HG02571 (cell line): Measurements from ENCODE around the gene ASB6.
"Not testable (repeated sequence)": the region's sequence is repeated elsewhere in the genome, so short reads cannot be mapped to it uniquely, and the experiment has no call there.

Experiments
- ATAC-seq: cut with Tn5 transposase; IDR thresholded peaks from one replicate; pipeline ENCODE4 v1.9.1; 2021; ENCODE audit warnings: mild to moderate bottlenecking, moderate library complexity; ENCODE audit not compliant: unreplicated experiment

Gene ASB6

DNA sequence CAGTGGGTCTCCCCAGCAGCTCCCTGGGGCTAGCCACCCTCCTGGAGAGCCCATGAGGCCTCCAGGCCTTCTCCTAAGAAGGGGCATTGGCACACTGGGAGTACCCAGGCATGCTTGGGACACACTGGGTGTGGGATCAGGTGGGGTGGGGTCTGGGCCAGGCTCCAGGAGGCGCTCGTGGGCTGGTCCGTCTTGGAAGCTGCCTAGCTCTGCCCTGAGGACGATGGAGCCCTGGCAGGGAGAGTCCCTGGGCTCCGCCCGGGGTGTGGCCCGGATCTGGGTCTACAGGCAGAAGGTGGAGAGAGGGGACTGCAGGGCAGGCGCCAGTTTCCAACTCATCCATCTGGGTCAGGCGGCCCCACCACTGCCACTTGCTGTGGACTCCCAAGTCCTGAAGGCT, 25.9 kb upstream of the ASB6 start:
- ATAC-seq, result no peak

DNA sequence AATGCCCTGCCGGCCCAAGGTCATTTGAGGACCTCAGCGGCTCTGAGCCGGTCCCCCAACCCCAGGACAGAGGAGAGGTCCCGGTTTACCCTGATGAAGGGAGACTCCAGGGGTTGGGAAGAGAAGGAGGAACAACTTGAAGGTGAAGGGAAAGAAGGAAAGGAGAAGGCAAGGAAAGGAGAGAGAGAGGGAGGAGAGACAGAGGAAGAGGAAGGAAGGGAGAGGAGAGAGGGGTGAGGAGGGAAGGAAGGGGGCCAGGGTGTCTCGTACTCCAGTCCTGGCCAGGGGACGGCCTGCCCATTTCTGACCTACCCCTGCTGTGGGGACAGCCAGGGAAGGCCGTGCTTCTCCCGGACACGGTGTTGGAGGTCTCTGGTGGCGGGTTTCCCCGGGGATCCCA, 25.4 kb upstream of the ASB6 start:
- no peak for ATAC-seq

DNA sequence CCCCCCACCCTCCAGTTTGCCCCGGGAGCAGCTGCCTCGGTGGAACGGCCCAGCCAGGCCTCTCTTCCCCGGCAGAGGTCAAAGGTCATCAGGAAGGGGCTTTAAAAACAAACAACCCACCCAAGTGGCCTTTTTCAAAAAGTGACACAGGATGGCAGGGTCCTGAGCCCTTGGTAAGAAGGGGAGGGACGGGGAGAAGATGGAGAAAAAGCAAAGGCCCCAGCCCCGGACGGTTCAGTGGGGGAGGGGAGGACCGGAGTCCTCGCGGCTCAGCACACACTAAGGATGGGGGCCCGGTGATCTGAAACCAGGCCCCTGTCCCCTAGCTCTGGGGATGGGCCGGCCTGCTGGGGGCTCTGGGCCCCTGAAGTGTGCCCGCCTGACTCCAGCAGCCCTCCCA, 24.6 kb upstream of the ASB6 start:
- no peak for ATAC-seq

DNA sequence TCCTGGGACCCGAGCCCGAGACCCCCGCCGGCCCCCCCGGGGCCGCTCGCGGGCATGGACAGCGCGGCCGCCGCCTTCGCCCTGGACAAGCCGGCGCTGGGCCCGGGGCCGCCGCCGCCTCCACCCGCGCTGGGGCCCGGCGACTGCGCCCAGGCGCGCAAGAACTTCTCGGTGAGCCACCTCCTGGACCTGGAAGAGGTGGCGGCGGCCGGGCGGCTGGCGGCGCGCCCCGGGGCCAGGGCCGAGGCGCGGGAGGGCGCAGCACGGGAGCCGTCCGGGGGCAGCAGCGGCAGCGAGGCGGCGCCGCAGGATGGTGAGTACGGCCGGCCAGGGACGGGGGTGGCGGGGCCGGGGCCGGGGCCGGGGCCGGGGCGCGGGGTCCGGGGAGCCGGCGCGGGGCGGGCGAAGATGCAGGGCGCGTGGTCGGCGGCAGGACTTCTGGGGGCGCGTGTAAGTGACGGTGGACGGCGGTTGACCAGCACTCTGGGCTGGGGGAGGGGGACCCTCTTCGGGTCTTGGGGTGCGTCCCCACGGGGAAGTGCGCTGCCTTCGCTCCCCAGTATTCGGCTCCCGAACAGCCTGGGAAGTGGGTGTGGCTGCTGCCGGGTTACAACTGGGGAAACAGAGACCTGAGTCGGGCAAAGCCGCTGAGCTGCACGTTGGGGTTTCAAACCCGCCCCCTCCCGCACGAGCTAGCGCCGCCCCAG, 24.0 kb upstream of the ASB6 start:
- no peak for ATAC-seq

DNA sequence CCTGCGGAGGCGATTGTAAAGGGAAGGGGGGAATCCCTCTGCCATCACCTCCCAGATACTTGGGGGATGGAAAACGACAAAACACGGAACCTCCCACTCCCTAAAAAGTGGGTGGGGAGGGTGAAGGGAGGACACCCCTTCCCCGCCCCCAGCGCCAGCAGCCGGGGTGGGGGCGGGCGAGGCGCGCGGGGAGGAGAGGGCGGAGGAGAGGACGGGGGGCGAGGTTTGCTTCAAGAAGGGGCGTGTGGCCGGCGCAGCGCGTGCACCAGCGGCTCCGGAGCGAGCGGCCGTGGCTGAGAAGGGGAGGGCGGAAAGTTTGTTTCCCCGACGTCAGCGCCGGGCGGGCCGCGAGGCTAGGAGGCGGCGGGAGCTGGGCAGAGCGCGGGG, 23.4 kb upstream of the ASB6 start, which contains the start of gene PRRX2:
TSS of gene PRRX2 (plus strand) at position 259 of the 387 bp plus-strand sequence. CDS start 221 bp downstream, outside the sequence.
- no peak for ATAC-seq

DNA sequence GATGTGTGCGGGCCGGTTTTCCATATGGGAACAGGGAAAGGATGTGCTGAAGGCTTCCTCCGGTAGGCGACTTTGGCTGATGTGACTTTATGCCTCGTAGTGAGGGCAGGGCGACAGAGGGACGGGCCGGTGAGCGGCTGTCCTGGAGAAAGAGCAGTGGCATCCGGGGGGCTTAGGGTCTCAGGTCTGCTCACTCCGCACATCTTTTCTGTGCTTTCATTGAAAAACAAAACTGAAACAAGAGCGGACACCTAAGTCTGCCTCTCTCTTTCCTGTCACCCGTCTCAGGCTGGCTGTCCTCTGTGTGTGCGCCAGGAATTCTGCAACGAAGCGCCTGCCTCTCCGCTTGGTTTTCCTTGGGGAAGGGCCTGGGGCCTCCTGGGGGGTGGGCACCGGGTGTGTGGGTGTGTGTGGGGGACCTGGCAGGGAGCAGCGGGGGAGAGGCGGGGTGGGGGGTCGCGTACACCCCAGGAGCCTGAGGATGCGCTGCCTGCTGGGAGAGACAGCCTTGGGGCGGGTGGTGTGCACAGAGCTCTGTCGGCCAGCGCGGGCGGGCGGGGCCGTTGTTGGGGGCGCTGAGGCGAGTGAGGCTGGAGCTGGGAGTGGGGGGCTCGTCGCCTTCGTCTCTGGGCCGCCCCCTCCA, 22.9 kb upstream of the ASB6 start:
- no peak for ATAC-seq

DNA sequence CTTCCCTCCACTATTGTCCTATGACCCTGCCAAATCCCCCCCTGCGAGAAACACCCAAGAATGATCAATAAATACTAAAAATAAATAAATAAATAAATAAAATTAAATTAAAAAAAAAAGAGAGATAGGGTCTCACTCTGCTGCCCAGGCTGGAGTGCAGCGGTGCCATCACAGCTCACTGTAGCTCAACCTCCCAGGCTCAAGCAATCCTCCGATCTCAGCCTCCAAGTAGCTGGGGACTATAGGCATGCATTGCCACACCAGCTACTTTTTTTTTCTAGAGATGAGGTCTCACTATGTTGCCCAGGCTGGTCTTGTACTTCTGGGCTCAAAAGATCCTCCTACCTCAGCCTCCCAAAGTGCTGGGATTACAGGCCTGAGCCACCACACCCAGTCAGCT, 20.3 kb upstream of the ASB6 start:
- not testable (repeated sequence) for ATAC-seq

DNA sequence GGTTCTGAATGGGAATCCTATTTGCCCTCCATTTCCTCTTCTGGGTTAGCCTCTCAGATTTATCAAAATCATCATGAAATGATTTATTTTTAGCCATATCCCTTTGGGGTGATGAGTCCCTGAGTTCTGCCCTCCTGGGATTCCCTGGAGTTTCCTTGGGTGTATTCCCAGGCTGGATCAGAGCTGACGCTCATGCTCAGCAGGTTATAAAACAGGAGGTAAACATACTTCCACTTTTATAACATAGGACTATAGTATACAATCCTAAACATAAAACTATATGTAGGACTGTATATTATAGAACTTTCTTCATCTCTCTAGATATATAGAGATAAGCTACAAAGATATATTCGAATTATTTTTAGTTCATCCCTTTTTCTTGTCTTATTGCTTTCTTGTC, 19.1 kb upstream of the ASB6 start:
- ATAC-seq, result no peak

DNA sequence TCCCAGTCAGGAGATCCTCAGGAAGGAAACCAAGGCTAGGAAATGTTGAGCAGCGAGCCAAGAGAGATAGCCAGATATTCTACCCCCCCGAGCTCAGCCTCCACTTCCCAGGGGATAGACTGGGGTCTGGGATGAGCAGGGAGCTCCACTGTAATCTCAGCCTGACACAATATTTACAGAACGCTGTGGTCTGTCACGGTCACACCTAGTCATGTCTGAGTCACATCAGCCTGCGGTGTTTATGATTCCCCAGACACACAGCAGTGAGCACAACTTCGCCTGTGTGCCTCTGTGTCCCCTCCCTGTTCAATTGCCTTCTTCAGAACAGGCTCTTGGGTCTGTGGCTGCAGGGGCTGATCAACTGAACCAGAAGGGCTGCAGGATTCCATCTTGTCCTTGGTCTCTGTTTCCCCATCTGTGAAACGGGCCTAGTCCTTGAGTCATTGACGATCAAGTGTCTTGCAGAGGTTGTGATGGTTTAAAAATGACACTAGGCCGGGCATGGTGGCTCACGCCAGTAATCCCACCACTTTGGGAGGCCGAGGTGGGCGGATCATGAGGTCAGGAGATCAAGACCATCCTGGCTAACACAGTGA, 14.9 kb upstream of the ASB6 start:
- ATAC-seq, result no peak

DNA sequence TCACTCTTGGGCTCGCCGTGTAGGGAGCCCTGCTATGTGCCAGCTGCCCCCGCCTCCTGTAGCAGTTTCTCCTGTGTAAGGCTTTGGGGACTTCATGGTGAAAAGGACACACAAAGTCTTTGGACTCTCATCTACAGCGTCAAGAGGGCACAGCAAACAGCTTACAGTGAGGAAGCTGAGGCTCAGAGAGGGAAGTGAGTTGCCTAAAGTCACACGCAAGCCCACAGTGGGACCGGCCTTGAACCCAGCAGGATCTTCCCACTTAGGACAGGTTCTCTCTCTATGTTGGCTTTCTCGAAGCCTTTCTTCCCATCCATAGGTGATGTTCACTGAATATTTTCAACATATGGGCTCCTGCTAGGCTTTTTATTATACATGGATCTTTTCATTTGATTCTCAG, 13.7 kb upstream of the ASB6 start:
- no peak for ATAC-seq

DNA sequence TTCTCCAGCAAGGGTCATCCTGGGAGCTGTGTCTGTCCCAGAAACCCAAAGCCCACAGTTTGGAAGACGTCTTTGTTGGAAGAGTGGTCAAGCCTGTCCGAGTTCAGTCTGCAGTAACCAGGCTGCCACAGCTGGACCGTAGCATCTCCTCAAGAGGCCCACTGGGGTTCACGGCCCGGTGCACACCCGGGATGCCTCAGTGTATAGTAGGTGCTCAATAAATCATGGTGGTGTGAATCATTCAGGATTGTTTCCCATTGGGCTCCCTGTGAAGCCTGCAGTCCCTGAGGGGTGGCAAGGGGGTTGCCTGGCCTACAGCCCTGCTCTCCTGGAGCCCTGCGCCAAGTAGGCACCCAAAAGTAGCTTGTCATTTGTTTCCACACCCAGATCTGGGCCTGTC, 13.2 kb upstream of the ASB6 start:
- ATAC-seq, result no peak

DNA sequence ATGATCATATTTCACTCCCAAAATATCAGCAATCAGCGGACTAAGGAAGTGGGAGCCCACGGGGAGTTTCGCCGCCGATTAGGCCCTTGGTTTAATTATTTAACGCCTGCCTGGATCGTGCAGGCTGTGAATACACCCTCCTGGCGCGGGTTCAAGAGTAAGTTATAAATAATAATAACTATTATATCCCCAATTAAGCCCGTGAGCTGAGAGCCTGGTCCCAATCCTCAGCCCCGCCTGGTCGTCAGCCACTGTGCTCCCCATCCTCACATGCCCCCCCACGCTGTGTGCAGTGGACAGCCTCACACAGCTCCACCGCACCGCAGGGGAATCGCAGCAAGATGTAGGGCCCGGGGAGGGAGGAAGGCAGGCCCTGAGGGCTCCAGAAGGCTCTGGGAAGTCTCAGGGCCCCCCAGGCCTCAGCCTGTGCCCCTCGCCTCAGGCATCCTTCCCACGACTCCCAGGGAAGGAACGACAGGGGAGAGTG, 12.6 kb upstream of the ASB6 start:
- ATAC-seq, result no peak

DNA sequence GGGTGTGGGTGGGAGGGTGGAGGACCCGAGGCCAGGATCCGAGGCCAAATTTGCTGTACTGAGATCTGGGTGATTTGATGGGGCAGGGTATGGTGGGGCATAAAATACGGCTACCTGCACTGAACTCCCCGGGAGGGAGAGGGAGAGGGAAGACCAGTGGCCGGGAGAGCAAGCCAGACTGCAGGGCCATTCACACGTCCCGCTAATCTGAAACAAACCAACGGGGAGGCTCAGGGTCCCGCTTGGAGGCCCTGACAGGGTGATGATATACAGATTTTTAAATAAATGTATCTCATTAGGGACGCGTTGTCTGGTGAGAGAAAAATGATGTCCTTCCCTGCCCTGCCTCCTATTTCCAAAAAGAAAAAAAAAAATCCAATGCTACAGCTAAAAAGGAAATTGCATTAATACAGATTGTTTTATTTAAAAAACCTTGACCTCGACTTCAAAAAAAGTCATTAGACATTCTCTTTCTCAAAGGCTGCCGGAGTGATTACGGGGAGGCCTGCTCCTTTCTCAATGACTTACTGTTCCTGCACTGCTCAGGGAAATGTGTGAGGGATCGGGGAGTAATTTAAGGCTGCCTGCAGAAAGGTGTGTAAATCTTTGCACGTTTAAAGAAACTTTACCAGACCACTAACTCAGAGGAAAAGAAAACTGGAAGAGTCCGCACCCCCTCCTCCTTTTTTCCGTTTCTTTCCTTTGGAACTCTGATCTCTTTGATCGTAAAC, 12.0 kb upstream of the ASB6 start:
- ATAC-seq, result no peak

DNA sequence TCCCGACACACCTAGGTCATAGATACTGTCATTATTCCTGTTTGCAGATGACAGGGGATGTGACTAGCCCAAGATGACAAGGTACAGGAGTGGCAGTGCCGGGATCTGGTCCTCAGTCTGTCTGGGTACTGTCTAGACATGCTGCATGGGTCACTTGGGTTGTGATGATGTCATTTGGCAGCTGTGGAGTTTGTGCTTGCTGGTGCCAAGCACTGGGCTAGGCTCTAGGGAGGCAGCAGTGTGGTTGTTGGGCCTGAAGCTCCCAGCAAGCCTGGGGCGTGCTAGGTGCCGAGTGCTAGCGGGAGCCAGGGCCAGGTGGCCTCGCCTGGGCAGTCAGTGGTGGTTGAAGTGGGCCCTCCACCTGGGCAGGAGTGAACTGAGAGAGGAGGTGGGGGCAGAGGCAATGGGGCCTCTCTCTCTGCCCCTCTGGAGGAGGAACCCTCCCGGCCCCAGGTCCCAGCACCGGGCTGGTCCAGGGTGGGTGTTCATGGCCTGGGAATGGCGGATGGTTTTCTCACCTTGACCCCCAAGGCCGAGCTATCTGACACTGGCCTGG, 8.8 kb upstream of the ASB6 start:
- ATAC-seq, result no peak

DNA sequence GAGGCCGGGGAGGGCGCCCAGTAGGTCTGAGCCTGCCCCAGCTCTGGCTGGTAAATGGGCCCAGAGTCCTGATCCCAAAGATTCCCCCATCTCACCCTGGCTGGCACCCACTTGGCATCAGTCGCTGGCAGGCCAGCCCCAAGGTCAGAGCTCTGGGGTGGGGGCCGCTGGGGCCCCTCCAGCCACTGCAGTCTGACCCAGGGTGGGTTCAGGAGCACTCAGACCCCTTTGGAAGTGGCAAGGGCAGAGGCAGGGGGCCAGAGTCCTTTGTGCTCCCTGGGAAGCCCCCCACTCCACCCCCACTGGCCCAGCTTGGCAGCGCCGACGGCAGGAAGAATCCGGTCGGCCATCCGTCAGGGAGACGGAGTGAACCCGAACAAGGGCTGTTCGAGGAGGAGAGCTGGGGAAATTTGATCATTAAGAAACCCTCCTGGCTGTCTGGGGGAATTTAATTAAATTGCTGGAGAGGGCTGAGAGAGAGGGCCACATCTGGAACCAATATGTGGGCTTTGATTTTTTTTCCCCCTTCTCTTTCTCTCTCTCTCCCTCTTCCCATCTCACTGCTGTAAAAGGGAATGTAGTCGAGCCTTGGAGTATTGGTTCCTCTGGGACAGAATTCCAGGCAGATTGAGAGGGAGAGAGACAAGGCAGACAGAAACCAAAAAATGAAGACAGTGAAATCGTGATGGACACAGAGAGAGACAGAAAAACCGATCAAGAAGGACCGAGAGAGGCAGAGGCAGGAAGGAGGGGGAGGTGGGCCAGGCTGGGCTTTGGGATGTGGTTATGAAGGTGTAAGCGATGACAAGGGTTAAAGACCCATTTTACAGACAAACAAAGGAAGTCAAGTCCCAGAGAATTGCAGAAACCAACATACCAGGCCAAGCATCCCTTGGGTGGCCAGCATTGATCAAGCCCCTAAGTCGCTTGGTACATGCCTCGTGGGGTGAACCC, 8.1 kb upstream of the ASB6 start:
- ATAC-seq, result no peak

DNA sequence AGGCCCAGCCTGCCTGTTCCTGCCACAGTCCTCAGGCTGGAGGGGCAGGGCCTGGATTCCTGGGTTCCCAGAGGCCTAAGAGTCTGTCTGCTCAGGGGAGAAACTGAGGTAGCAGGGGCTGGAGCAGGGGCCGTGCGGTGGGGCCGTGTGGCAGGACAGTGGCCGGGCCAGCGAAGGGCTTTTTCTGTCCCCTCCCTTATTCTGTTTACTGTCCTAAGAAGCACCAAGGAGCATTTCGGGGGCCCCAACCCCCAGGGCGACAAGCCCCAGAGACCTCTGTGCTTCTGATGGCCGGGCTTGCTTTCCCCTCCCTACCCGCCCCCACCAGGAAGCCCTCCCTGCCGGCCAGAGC, 6.8 kb upstream of the ASB6 start:
- ATAC-seq, result no peak

DNA sequence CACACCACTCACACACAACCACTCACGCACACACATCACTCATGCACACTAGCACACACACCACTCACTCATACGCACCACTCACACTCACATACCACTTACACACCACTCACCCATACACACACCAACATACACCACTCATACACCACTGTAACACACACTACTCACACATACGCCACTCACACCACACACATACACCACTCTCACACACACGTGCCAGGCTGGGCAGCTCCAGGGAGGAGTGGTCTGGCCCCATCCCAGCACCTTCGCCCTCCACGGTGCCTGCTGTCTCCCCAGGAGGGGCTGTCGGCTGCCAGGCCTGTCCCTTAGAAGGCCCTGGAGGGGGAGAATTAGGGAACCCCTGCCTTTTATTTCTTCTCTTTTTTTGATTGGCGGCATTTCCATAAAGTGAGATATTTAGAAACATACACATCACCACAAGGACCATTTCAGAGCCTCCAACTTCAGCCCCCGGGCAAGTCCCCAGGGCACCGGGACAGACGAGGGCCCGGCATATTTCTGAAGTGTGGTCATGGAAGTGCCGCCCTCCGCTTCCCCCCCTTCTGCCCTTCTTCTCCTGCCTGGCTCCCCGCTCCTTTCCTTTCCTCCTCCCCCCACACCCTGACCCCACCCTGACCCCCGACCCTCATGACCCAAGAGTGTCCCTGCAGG, 6.3 kb upstream of the ASB6 start:
- no peak for ATAC-seq

DNA sequence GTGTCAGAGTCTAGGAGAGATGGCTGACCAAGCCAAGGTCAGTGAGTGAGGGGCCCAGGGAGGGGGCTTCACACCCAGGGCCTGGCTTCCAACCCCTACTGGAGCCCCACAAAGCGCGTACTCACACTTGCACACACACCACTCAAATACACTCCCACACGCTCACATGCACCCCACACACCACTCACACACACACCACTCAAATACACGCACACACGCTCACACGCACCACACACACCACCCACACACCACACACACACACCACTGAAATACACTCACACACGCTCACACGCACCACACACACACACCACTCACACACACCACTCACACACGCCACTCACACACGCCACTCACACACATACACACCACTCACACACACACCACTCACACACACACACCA, 5.7 kb upstream of the ASB6 start:
- ATAC-seq, result no peak

DNA sequence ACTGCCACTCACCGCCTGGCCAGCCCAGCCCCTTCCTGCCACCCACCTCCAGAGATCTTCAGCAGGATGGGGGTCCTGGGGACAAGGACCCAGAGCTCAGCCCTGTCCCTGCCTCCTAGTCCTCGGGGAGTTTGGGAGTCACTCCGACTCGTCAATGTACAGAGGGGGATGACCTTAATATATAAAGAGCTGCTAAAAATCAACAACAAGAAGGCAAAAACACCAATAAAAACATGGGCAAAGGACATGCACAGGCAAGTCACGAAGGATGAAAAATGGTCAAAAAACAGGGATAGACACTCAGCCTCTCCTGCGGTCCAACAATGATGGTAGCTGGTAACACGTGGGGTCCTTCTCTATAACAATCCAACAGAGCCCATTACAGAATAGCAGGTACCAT, 4.7 kb upstream of the ASB6 start:
- no peak for ATAC-seq

DNA sequence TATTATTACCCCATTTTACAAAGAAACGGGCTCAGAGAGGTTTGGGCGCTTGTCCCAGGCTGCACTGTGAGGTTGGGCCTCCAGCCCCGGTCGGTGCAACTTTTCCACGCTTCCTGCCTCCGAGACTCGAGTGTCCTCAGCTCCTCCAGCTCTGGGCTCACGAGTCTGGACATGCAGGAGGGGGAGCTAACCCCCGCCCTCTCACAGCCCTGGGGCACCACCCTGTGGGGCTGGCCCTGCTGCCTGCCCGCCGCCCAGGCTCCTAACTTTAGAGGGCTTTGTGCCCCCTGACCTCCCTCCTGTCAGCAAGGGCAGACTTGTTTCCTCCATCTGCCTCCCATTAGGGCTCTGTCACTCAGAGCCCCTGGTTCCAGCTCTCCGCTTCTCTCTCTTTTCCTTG, 4.3 kb upstream of the ASB6 start:
- no peak for ATAC-seq
